Kidney (tissue), 14 donors: Measurements from ENCODE around the gene FBLN7. TPM values are rescaled to one million over a fixed set of nuclear protein-coding genes. Genes with fewer than 3 reads are reported as not detected.
"Not testable (repeated sequence)": the region's sequence is repeated elsewhere in the genome, so short reads cannot be mapped to it uniquely, and the experiment has no call there.

Experiments used
- DNase-seq, 5 donors: peaks; one replicate each; pipeline ENCODE4 v3.0.0-alpha.2; 2013 to 2020
- FAIRE-seq: peaks from 2 replicates; lab custom pipeline; 2012; peaks lifted over from hg19 to GRCh38; lab: Jason Lieb, UNC
- H3K27ac ChIP-seq, 2 donors: one replicate each; pipeline ENCODE4 v1.7.0; 2013; ENCODE audit warnings: low read depth in 2 of 2, low read length in 2 of 2, inconsistent platforms in 1 of 2
- H3K27me3 ChIP-seq: one replicate; pipeline ENCODE4 v1.7.1; 2013; ENCODE audit warnings: low read length, inconsistent platforms; ENCODE audit not compliant: control insufficient read depth, insufficient read depth
- H3K36me3 ChIP-seq, 3 donors: one replicate each; pipeline versions ENCODE4 v1.7.0 to v1.7.1; 2013; ENCODE audit warnings: low read length in 3 of 3, control low read depth in 1 of 3, inconsistent platforms in 1 of 3; ENCODE audit not compliant: insufficient read depth in 3 of 3, control insufficient read depth in 2 of 3
- H3K4me1 ChIP-seq, 3 donors: one replicate each; pipeline versions ENCODE4 v1.7.0 to v1.7.1; 2013; ENCODE audit warnings: low read length in 3 of 3, inconsistent platforms in 1 of 3, low read depth in 1 of 3; ENCODE audit not compliant: control insufficient read depth in 2 of 3, insufficient read depth in 2 of 3
- H3K4me3 ChIP-seq, 3 donors: one replicate each; pipeline versions ENCODE4 v1.7.0 to v1.8.1; 2013; ENCODE audit warnings: low read length in 3 of 3, control low read depth in 1 of 3, inconsistent platforms in 1 of 3
- H3K9ac ChIP-seq, 3 donors: one replicate each; pipeline versions ENCODE4 v1.7.0 to v1.7.1; 2013; ENCODE audit warnings: low read length in 3 of 3, control low read depth in 1 of 3, inconsistent platforms in 1 of 3
- H3K9me3 ChIP-seq, 3 donors: one replicate each; pipeline versions ENCODE4 v1.7.0 to v1.7.1; 2013; ENCODE audit warnings: low read length in 3 of 3, control low read depth in 1 of 3, inconsistent platforms in 1 of 3; ENCODE audit not compliant: control insufficient read depth in 2 of 3, insufficient read depth in 1 of 3
- CTCF ChIP-seq: IDR thresholded peaks from 3 replicates; pipeline ENCODE4 v1.5.1; 2012; ENCODE audit warnings: mild to moderate bottlenecking, moderate library complexity, borderline replicate concordance; ENCODE audit not compliant: insufficient read depth; ENCODE audit errors: extremely low read depth
- intact Hi-C: fragments of 100-400 bp; cut with DNase I; formaldehyde crosslinking; loops from one replicate; pipeline ENCODE4 v1.11.1; 2022
- polyA plus RNA-seq: library from polyadenylated mRNA; stranded (reverse); fragments of 350-450 nt; fragmentation: Illumina TruSeq; extraction: RNeasy Lipid Tissue Mini Kit (QIAGEN cat#74804); gene quantifications from one replicate; pipeline ENCODE4 v1.2.3, GENCODE V29; 2014; ENCODE audit warnings: low read depth, low replicate concordance; ENCODE audit not compliant: insufficient read depth
- total RNA-seq: library from RNA; stranded (reverse); fragmentation: NEBNext Ultra II Directional; extraction: Animal tissue kit (Norgen Biotek cat#: 25700); gene quantifications from one replicate; pipeline ENCODE4 v1.2.1, GENCODE V29; 2021
- donor health status: control.
- donor health status: control.
- donor health status: control.
- donor health status: control.
- donor health status: control.
- donor health status: DM: yes; HTN: yes; CAD: no.
- donor health status: Normal renal cell carcinoma (clear cell type).

Gene FBLN7
- total and polyA plus RNA-seq, 2 donors from 2014 or later, result 0.71 to 4.6 TPM

DNA sequence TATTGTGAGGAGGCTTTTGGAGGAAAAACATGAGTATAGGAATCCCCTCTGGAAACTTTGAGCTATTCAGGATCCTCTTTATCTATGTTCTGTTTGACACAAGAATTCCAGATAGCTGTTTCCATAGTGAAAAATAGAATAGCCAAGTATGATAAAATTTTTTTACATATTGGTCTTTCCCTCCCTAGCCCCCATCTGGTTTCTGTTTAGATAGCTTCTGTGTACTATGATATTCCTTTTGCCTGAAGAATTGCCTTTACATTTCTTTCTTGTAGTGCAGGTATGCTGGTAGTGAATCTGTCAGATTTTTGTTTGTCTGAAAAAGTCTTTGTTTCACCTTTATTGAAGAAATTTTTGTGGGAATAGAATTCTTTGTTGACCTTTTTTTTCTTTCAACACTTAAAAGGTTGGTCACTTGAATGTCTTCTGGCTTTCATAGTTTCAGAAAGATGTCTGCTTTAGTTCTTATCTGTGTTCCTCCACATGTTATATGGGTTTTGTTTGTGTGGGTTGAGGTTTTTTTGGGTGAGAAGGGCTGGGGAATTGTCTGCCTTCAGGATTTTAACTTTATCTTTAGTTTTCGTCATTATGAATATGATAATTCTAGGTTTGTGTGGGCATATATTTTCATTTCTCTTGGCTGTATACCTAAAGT is 29.9 kb upstream of the FBLN7 start:
- Histone ChIP-seq H3K27ac (no peak overlapping the region), H3K9me3 (peaks cover 0 to 4% (median 3%) of the 10 kb centered on the region in 3 donors), H3K36me3 (peaks cover 6 to 22% (median 7%) of the 10 kb centered on the region in 3 donors), H3K4me3 (no peak overlapping the region), H3K27me3 (no peaks in the 10 kb centered on the region), H3K9ac (no peak overlapping the region), H3K4me1 (no peaks in the 10 kb centered on the region)
- DNase-seq (no peak), FAIRE-seq (no peak)
- no peak for TF ChIP-seq CTCF
- intact Hi-C loops, result no loop called here

- H3K4me3 ChIP-seq, result no peak overlapping the region
- H3K36me3 ChIP-seq, result peaks cover 7 to 17% (median 7%) of the 10 kb centered on the region in 3 donors
- H3K9me3 ChIP-seq, result peaks cover 0 to 4% (median 3%) of the 10 kb centered on the region in 3 donors
- H3K4me1 ChIP-seq, result no peaks in the 10 kb centered on the region
- DNase-seq, result no peak
- H3K27ac ChIP-seq, result no peak overlapping the region
- intact Hi-C loops, result no loop called here
- H3K9ac ChIP-seq, result no peak overlapping the region
- TF ChIP-seq CTCF, result no peak
- FAIRE-seq, result no peak
- H3K27me3 ChIP-seq, result no peaks in the 10 kb centered on the region
These were observed 28.9 kb upstream of the FBLN7 start for GRCh38 chr2:112109278-112109677.

DNA sequence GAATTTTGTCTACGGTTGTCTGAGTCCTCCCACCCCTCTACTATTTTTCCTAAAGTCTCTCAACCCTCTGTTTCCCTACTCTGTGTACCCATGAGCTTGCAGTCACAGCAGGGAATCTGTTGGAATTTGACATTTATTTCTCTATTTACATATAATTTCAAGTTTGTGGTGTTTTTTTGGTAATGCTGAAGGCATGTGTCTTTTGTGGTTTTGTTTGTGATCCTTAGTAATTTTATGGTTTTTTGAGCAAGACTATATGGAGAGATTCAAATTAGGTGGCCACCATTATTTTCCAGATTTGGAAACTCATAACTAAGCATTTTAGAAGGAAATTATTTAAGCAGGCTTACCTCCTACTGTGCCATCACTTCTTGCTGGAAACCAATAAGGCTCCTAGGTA is 27.2 kb upstream of the FBLN7 start:
- TF ChIP-seq CTCF, result no peak
- no peak for DNase-seq
- no peaks in the 10 kb centered on the region for H3K4me1 ChIP-seq
- FAIRE-seq, result no peak
- H3K27ac ChIP-seq, result no peak overlapping the region
- H3K4me3 ChIP-seq, result no peak overlapping the region
- H3K9ac ChIP-seq, result no peak overlapping the region
- intact Hi-C loops, result no loop called here
- H3K36me3 ChIP-seq, result peaks cover 7 to 17% (median 8%) of the 10 kb centered on the region in 3 donors
- no peaks in the 10 kb centered on the region for H3K27me3 ChIP-seq
- H3K9me3 ChIP-seq, result peaks cover 0 to 4% (median 3%) of the 10 kb centered on the region in 3 donors

GRCh38 chr2:112113354-112113753 is 24.8 kb upstream of the FBLN7 start:
- H3K4me1 ChIP-seq, H3K9ac ChIP-seq, FAIRE-seq, H3K27ac ChIP-seq, DNase-seq, H3K4me3 ChIP-seq, H3K27me3 ChIP-seq, intact Hi-C loops, H3K9me3 ChIP-seq: not testable (repeated sequence)
- H3K36me3 ChIP-seq, result peaks cover 6 to 16% (median 12%) of the 10 kb centered on the region in 3 donors
